ENCODE results near the gene COA1.

DNA sequence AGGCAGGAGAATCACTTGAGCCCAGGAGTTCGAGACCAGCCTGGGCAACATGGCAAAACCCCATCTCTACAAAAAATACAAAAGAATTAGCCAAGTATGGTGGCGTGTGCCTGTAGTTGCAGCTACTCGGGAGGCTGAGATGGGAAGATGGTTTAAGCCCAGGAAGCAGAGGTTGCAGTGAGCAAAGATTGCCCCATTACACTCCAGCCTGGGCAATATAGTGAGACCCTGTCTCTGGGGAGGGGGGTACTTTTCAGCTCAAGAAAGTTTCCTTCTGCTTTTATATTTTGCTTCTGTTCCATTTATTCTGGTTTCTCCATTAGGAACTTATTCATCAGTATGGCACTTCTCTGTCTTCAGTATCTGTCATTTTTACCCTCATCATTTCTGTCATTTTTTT is 48.6 kb downstream of the COA1 start:
- TF ChIP-seq EZH2 (IDR thresholded peaks at IDR 0.05; ENCODE audit: insufficient read depth, poor library complexity, severe bottlenecking), result no peak
- no peak for TF ChIP-seq EZH2phosphoT487 (IDR thresholded peaks at IDR 0.05; ENCODE audit: insufficient read depth, low read depth)
